Natural killer cell treated with Interleukin-12 subunit alpha and Interleukin-12 subunit beta and Interleukin-15 and Interleukin-18, amount 100 ng/mL, for 72 hours (primary cell): ENCODE data around the gene QPRT. TPM values are rescaled to one million over a fixed set of nuclear protein-coding genes. Genes with fewer than 3 reads are reported as not detected.
A peak's percentile ranks its signal among the peaks of the same experiment; 100 is the strongest.
"Not testable (repeated sequence)": the region's sequence is repeated elsewhere in the genome, so short reads cannot be mapped to it uniquely, and the experiment has no call there.

Experiments
- ATAC-seq, 2 donors: fragments of 150-1000 bp; cut with Tn5 transposase in 1 of 2; sonication (Bioruptor Pico), chemical (Tn5 transposase) in 1 of 2; 2 replicates each; pipeline ENCODE4 v1.10.0; 2021
- DNase-seq: peaks from one replicate; pipeline ENCODE4 v3.0.0; 2022; ENCODE audit warnings: low spot score
- H3K27ac Mint-ChIP-seq, 2 donors: 1 replicate in 1 of 2; 2 replicates in 1 of 2; pipeline ENCODE4 v1.8.0; 2022; ENCODE audit warnings: mixed read lengths in 2 of 2, mild to moderate bottlenecking in 1 of 2, moderate library complexity in 1 of 2
- H3K27me3 Mint-ChIP-seq, 2 donors: 1 replicate in 1 of 2; 2 replicates in 1 of 2; pipeline ENCODE4 v1.8.0; 2022; ENCODE audit warnings: mixed read lengths in 2 of 2
- H3K36me3 Mint-ChIP-seq: one replicate; pipeline ENCODE4 v1.8.0; 2022; ENCODE audit warnings: mixed read lengths
- H3K4me1 Mint-ChIP-seq, 2 donors: 1 replicate in 1 of 2; 2 replicates in 1 of 2; pipeline ENCODE4 v1.8.0; 2022; ENCODE audit warnings: low read depth in 2 of 2, mixed read lengths in 2 of 2, mild to moderate bottlenecking in 1 of 2
- H3K4me3 Mint-ChIP-seq: one replicate; pipeline ENCODE4 v1.8.0; 2022; ENCODE audit warnings: mixed read lengths
- H3K9me3 Mint-ChIP-seq: 2 replicates; pipeline ENCODE4 v1.8.0; 2022; ENCODE audit warnings: mixed read lengths
- total RNA-seq, 2 donors: library from RNA; stranded (reverse); gene quantifications; one replicate each; pipeline ENCODE4 v1.2.3, GENCODE V29; 2022

QPRT gene
- total RNA-seq, 2 donors from 2014 or later: 3.3 to 5.6 TPM

DNA sequence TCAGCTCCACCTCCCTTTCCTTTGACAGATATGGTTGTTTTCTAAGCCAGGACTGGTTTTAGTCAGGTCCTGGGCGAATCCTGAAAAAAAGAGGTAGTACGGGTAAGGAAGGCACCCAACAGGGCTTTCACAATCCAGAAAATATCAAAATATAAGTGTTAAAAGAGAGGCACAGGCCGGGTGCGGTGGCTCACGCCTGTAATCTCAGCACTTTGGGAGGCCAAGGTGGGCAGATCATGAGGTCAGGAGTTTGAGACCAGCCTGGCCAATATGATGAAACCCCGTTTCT, 11.7 kb upstream of the QPRT start:
- H3K36me3 Mint-ChIP-seq, H3K27me3 Mint-ChIP-seq, ATAC-seq, H3K9me3 Mint-ChIP-seq, DNase-seq: not testable (repeated sequence)
- H3K4me1 Mint-ChIP-seq: peaks cover 50 to 54% of the 10 kb centered on the region in 2 donors
- peak overlapping the region; percentile 96 to 97 for H3K27ac Mint-ChIP-seq
- peak overlapping the region; percentile 97 for H3K4me3 Mint-ChIP-seq

DNA sequence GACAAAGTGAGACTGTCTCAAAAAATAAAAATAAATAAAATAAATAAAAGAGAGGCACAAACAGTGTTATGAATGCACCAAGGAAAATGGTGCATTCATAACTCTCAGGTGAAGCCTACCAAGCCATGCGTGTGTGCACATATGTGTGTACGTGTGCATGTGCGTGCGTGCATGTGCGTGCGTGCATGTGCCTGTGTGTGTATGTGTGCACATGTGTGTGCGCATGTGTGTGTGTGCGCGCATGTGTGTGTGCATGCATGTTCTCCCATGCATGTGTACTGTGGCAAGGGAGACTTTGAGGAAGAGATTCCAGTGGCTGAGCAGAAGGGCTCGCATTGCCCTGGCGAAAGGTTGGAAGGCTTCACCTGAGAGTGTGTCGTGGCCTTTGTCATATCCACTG, 11.2 kb upstream of the QPRT start:
- peaks cover 45 to 49% of the 10 kb centered on the region in 2 donors for H3K4me1 Mint-ChIP-seq
- DNase-seq (no peak), ATAC-seq (no peak)
- H3K27me3 Mint-ChIP-seq: no peaks in the 10 kb centered on the region
- peak overlapping the region; percentile 96 to 97 for H3K27ac Mint-ChIP-seq
- no peak overlapping the region for H3K4me3 Mint-ChIP-seq
- H3K36me3 Mint-ChIP-seq: peaks cover 7% of the 10 kb centered on the region
- H3K9me3 Mint-ChIP-seq: no peaks in the 10 kb centered on the region

GRCh38 chr16:29668267-29668666, 10.7 kb upstream of the QPRT start:
- Mint-ChIP-seq H3K27ac (peak overlapping the region in 1 of 2 donors; percentile 96), H3K36me3 (peaks cover 7% of the 10 kb centered on the region), H3K27me3 (no peaks in the 10 kb centered on the region), H3K4me1 (peaks cover 40 to 45% of the 10 kb centered on the region in 2 donors), H3K4me3 (no peak overlapping the region), H3K9me3 (no peaks in the 10 kb centered on the region)
- DNase-seq: no peak
- no peak for ATAC-seq

- H3K9me3 Mint-ChIP-seq: no peaks in the 10 kb centered on the region
- no peaks in the 10 kb centered on the region for H3K27me3 Mint-ChIP-seq
- no peak for ATAC-seq
- H3K4me1 Mint-ChIP-seq: peaks cover 6 to 14% of the 10 kb centered on the region in 2 donors
- no peak for DNase-seq
- no peak overlapping the region for H3K4me3 Mint-ChIP-seq
- no peaks in the 10 kb centered on the region for H3K36me3 Mint-ChIP-seq
- H3K27ac Mint-ChIP-seq: peak overlapping the region in 1 of 2 donors; percentile 81
These were observed 5.5 kb upstream of the QPRT start for GRCh38 chr16:29673501-29673900.

DNA sequence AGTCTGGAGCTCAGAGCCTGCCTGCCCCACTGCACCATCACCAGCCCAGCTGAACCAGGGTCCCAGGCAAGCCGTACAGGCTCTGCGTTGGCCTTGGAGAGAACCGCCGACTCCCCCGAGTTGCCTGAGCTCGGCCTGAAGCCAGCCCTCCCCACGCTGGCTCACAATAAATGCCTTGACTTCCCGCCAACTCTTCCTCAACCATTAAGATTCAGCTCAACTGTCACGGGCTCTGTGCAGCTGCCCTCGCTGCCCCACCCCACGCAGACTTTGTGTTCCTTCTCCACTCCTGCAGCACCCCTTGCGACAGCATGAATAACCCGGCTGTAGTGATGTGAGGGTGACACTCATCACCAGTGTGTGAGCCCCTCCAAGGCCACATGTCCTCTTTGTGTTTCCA, 4.8 kb upstream of the QPRT start:
- no peaks in the 10 kb centered on the region for H3K36me3 Mint-ChIP-seq
- no peak overlapping the region for H3K4me3 Mint-ChIP-seq
- no peaks in the 10 kb centered on the region for H3K9me3 Mint-ChIP-seq
- DNase-seq (no peak), ATAC-seq (no peak)
- no peaks in the 10 kb centered on the region for H3K27me3 Mint-ChIP-seq
- no peak overlapping the region for H3K27ac Mint-ChIP-seq
- H3K4me1 Mint-ChIP-seq: peaks cover 6 to 15% of the 10 kb centered on the region in 2 donors

DNA sequence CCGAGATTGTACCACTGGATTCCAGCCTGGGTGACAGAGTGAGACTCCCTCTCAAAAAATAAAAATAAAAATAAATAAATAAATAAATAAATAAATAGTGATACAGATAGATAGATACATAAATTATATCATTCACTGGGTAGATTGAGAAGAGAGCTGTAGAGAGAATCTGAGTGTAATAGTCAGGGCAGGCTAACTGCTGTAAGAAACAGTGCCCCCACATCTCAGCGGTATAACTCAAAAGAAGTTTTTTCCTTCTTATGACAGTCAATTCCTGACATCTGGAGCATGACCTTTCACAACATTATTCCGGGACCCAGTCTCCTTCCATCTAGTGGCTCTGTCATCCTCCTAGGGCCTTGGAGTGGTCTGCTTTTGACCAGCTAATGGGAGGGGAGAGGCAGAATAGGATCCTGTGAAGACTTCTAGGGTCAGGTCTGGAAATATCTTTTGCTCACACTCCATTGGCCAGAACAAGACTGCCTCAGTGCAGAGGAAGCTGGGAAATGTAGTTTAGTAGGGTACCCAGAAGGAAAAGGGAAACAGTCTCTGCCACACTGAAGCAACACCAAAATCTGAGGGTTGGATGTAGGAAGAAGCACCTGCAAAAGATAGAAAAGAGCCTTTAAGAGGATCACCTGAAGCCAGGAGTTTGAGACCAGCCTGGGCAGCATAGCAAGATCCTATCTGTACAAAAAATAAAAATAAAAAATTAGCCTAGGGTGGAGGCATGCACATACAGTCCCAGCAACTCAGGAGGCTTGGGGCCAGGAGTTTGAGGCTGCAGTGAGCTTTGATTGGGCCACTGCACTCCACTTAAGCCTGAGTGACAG, 3.0 kb upstream of the QPRT start:
- no peaks in the 10 kb centered on the region for H3K27me3 Mint-ChIP-seq
- DNase-seq (no peak), ATAC-seq (peak; percentile 67 to 73)
- H3K36me3 Mint-ChIP-seq: no peaks in the 10 kb centered on the region
- H3K4me3 Mint-ChIP-seq: no peak overlapping the region
- no peaks in the 10 kb centered on the region for H3K9me3 Mint-ChIP-seq
- H3K27ac Mint-ChIP-seq: peak overlapping the region in 1 of 2 donors; percentile 4
- H3K4me1 Mint-ChIP-seq: peaks cover 11 to 21% of the 10 kb centered on the region in 2 donors

DNA sequence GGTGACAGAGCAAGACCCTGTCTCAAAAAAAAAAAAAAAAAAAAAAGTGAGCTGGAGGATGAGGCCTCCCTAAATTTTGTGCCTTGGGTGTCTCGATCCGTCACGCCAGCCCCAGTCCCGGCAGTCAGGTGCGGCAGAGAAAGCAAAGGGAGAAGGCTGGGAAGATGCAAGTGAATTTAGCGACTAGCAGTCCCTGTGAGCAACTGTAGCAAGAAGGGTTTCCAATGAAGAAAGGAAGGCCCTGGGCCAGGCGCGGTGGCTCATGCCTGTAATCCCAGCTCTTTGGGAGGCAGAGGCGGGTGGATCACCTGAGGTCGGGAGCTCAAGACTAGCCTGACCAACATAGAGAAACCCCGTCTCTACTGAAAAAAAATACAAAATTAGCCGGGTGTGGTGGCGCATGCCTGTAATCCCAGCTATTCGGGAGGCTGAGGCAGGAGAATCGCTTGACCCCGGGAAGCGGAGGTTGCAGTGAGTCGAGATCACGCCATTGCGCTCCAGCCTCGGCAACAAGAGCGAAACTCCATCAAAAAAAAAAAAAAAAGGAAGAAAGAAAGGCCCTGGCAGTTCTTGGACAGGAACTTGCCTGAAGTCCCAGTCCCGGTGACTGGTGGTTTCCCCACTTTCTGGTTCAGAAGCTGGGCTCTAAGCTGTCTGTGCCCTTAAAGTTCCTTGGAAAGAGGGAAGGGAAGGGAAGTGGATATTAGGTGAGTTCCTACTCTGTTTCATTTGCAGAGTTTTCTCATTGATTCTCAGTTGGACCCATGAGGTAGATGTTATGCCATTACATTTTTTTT, 1.8 kb upstream of the QPRT start:
- ATAC-seq (no peak), DNase-seq (no peak)
- Mint-ChIP-seq H3K36me3 (no peaks in the 10 kb centered on the region), H3K27me3 (no peaks in the 10 kb centered on the region), H3K4me3 (no peak overlapping the region), H3K4me1 (peaks cover 11 to 17% of the 10 kb centered on the region in 2 donors), H3K27ac (no peak overlapping the region), H3K9me3 (no peaks in the 10 kb centered on the region)

- Mint-ChIP-seq H3K4me3 (no peak overlapping the region), H3K27ac (no peak overlapping the region)
These were observed 1.2 kb downstream of the QPRT start for GRCh38 chr16:29680180-29680598.

DNA sequence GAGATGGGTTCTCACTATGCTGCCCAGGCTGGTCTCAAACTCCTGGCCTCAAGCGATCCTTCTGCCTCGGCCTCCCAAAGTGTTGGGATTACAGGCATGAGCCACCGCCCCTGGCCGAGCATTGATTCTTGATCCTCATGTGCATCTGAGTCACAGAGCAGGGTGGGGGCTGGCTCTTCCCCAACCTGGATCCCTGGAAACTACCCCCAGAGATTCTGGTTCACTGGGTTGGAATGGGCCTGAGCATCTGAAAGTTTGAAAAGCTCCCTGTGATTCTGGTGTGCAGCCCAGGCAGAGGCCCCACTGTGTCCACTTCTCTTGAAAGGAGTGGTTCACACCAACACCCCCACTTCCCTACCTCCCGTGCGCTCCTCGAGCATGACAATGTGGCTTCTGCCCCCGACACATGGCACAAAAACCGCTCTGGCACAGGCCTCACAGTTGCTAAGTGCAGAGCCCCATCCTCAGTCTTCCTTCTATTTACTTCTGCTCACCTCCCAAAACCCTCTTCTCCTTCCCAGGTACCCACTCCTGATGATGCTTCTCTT, 4.6 kb downstream of the QPRT start:
- no peak overlapping the region for H3K27ac Mint-ChIP-seq
- no peaks in the 10 kb centered on the region for H3K36me3 Mint-ChIP-seq
- no peak for ATAC-seq
- no peaks in the 10 kb centered on the region for H3K9me3 Mint-ChIP-seq
- H3K4me3 Mint-ChIP-seq: no peak overlapping the region
- DNase-seq: no peak
- H3K27me3 Mint-ChIP-seq: no peaks in the 10 kb centered on the region
- H3K4me1 Mint-ChIP-seq: peaks cover 6 to 11% of the 10 kb centered on the region in 2 donors

More at GRCh38 chr16:29680180-29680598, 1.2 kb downstream of the QPRT start:
- H3K36me3 Mint-ChIP-seq: no peaks in the 10 kb centered on the region
- no peaks in the 10 kb centered on the region for H3K9me3 Mint-ChIP-seq
- ATAC-seq (no peak), DNase-seq (no peak)
- no peaks in the 10 kb centered on the region for H3K27me3 Mint-ChIP-seq
- peaks cover 11 to 13% of the 10 kb centered on the region in 2 donors for H3K4me1 Mint-ChIP-seq

DNA sequence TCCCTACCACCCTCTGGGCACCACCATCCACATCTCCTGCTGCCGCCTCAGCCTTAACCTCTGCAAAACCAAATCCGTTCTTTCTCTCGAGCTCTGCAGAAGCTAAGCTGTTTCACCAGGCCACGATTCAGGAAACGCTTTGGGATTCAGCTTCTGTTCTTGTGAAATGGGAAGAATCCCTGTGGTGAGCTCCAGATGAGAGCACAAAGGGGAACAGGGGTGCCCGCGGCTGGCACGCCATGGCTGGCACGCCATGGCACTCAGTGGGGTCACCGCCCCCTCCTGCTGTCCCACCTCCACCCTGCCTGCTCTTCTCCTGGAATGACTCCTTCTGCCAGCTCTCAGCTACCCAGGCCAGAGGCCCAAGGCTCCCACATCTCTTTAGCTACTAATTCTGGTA, 5.7 kb downstream of the QPRT start:
- H3K4me1 Mint-ChIP-seq: peaks cover under 1 to 6% of the 10 kb centered on the region in 2 donors
- no peaks in the 10 kb centered on the region for H3K9me3 Mint-ChIP-seq
- H3K36me3 Mint-ChIP-seq: no peaks in the 10 kb centered on the region
- no peak for ATAC-seq
- H3K4me3 Mint-ChIP-seq: no peak overlapping the region
- no peak for DNase-seq
- no peaks in the 10 kb centered on the region for H3K27me3 Mint-ChIP-seq
- no peak overlapping the region for H3K27ac Mint-ChIP-seq

- Mint-ChIP-seq H3K9me3 (no peaks in the 10 kb centered on the region), H3K27me3 (no peaks in the 10 kb centered on the region), H3K27ac (peak overlapping the region in 1 of 2 donors; percentile 42), H3K4me3 (no peak overlapping the region), H3K36me3 (no peaks in the 10 kb centered on the region), H3K4me1 (peaks cover 0 to 13% of the 10 kb centered on the region in 2 donors)
- DNase-seq: no peak
- no peak for ATAC-seq
These were observed 7.9 kb downstream of the QPRT start for GRCh38 chr16:29686740-29687332.

GRCh38 chr16:29687755-29688154, 8.8 kb downstream of the QPRT start:
- ATAC-seq (no peak), DNase-seq (no peak)
- H3K27me3 Mint-ChIP-seq: no peaks in the 10 kb centered on the region
- H3K4me1 Mint-ChIP-seq: peaks cover 0 to 14% of the 10 kb centered on the region in 2 donors
- no peaks in the 10 kb centered on the region for H3K36me3 Mint-ChIP-seq
- H3K4me3 Mint-ChIP-seq: no peak overlapping the region
- H3K27ac Mint-ChIP-seq: no peak overlapping the region
- H3K9me3 Mint-ChIP-seq: no peaks in the 10 kb centered on the region

DNA sequence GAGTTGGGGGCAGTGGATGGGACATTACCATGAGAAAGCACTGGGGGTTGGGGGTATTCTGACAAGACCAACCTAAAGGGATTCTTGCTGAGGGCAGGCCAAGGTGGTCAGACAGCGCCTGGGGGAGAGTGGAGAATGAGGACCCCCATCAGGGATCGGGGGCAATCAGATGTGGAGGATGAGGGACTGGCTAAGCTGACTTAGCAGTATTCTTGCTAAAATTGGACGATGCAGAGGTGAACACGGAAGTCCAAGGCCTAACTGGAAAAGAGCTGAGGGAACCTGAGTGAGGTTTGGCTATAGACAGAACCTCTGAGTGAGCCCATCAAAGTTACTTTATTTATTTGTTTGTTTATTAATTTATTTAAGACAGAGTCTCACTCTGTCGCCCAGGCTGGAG, 9.2 kb downstream of the QPRT start:
- no peak for DNase-seq
- no peak for ATAC-seq
- H3K9me3 Mint-ChIP-seq: no peaks in the 10 kb centered on the region
- peaks cover 0 to 14% of the 10 kb centered on the region in 2 donors for H3K4me1 Mint-ChIP-seq
- no peaks in the 10 kb centered on the region for H3K27me3 Mint-ChIP-seq
- no peaks in the 10 kb centered on the region for H3K36me3 Mint-ChIP-seq
- no peak overlapping the region for H3K4me3 Mint-ChIP-seq
- H3K27ac Mint-ChIP-seq: no peak overlapping the region
